GM12878 (cell line): ENCODE results near the gene CDH4. TPM values are rescaled to one million over a fixed set of nuclear protein-coding genes. Genes with fewer than 3 reads are reported as not detected.

Source experiments
- ATAC-seq: fragments of 200-7000 bp; cut with Tn5 transposase; 3 replicates; pipeline ENCODE4 v1.9.1; 2020; ENCODE audit warnings: mild to moderate bottlenecking, moderate library complexity
- BruUV-seq: library from RNA; stranded (reverse); fragments of 400-500 nt; replicated peaks from 2 replicates; lab custom pipeline; 2021; lab: Mats Ljungman, UMichigan
- CTCF ChIA-PET: fragments of 300-600 bp; sonication (Branson Sonifier 250); formaldehyde crosslinking; extraction: SDS; loops from one replicate; lab custom pipeline; 2021; ENCODE audit warnings: inconsistent platforms; lab: Yijun Ruan, JAX
- POLR2A ChIA-PET: fragments of 350-600 bp; formaldehyde crosslinking; extraction: SDS; loops from one replicate; lab custom pipeline; 2021; ENCODE audit warnings: inconsistent platforms; lab: Charles Lee
- RAD21 ChIA-PET: fragments of 300-600 bp; sonication (Branson Sonifier 250); formaldehyde crosslinking; loops from one replicate; lab custom pipeline; 2023; ENCODE audit warnings: antibody characterized with exemption; ENCODE audit not compliant: unreplicated experiment; lab: Charles Lee
- SMC1A ChIA-PET: fragments of 300-600 bp; sonication (Branson Sonifier 250); formaldehyde crosslinking; loops from one replicate; lab custom pipeline; 2023; ENCODE audit not compliant: unreplicated experiment, uncharacterized antibody; lab: Charles Lee
- DNase-seq: peaks from one replicate; pipeline ENCODE4 v3.0.0-alpha.2; 2011; ENCODE audit warnings: low read depth, low spot score
- FAIRE-seq: peaks from 3 replicates; lab custom pipeline; 2011; peaks lifted over from hg19 to GRCh38; lab: Jason Lieb, UNC
- H2AFZ ChIP-seq: 2 replicates; pipeline ENCODE4 v1.6.0; 2011; ENCODE audit warnings: low read depth, low read length, control low read depth; ENCODE audit not compliant: control insufficient read depth
- H3K27ac ChIP-seq: 2 replicates; pipeline ENCODE4 v1.5.1; 2011; ENCODE audit warnings: control low read depth; ENCODE audit not compliant: control insufficient read depth, insufficient read depth
- H3K27me3 ChIP-seq, 2 experiments: replicated peaks in 1 of 2; 2 replicates each; pipeline versions ENCODE4 v1.6.0 to v1.6.1; 2011; ENCODE audit warnings: low read length in 1 of 2; ENCODE audit not compliant: control insufficient read depth in 2 of 2, insufficient read depth in 2 of 2
- H3K36me3 ChIP-seq, 2 experiments: 2 replicates each; pipeline ENCODE4 v1.5.1; 2011; ENCODE audit warnings: low read length in 1 of 2; ENCODE audit not compliant: control insufficient read depth in 2 of 2, insufficient read depth in 2 of 2
- H3K4me1 ChIP-seq: 2 replicates; pipeline ENCODE4 v1.6.1; 2011; ENCODE audit warnings: mild to moderate bottlenecking, low read length, moderate library complexity, mixed read lengths; ENCODE audit not compliant: control insufficient read depth, insufficient read depth
- H3K4me2 ChIP-seq: 2 replicates; pipeline ENCODE4 v1.6.0; 2011; ENCODE audit warnings: control low read depth; ENCODE audit not compliant: control insufficient read depth, insufficient read depth
- H3K4me3 ChIP-seq: fragments of 200-600 bp; sonication (generic); 2 replicates; pipeline ENCODE4 v1.5.1; 2016
- H3K79me2 ChIP-seq: 2 replicates; pipeline ENCODE4 v1.6.0; 2011; ENCODE audit warnings: low read length; ENCODE audit not compliant: control insufficient read depth, insufficient read depth
- H3K9ac ChIP-seq: 2 replicates; pipeline ENCODE4 v1.8.0; 2011; ENCODE audit warnings: low read length, control low read depth, mixed read lengths; ENCODE audit not compliant: control insufficient read depth, insufficient read depth
- H3K9me3 ChIP-seq: replicated peaks from 3 replicates; pipeline ENCODE4 v1.5.1; 2011; ENCODE audit warnings: mild to moderate bottlenecking, low read length; ENCODE audit not compliant: control insufficient read depth, insufficient read depth
- H4K20me1 ChIP-seq: 2 replicates; pipeline ENCODE4 v1.6.0; 2011; ENCODE audit not compliant: control insufficient read depth, insufficient read depth
- CREB1 ChIP-seq: IDR thresholded peaks from 2 replicates; pipeline ENCODE4 v1.6.1; 2012; ENCODE audit warnings: low read depth, mild to moderate bottlenecking, inconsistent platforms
- ESRRA ChIP-seq: IDR thresholded peaks from 2 replicates; pipeline ENCODE4 v1.6.1; 2012; ENCODE audit warnings: mild to moderate bottlenecking, low read length, improper control_type of control experiment
- IKZF1 ChIP-seq: fragments of 450-650 bp; conservative IDR thresholded peaks from 2 replicates; pipeline ENCODE4 v1.6.1; 2017; ENCODE audit warnings: antibody characterized with exemption, mild to moderate bottlenecking
- NFXL1 ChIP-seq: fragments of 450-650 bp; IDR thresholded peaks from 2 replicates; pipeline ENCODE4 v1.6.1; 2017; ENCODE audit warnings: antibody characterized with exemption, mild to moderate bottlenecking, borderline replicate concordance
- NFYA ChIP-seq: IDR thresholded peaks from 2 replicates; pipeline ENCODE4 v1.6.1; 2011; ENCODE audit warnings: low read depth, mild to moderate bottlenecking, low read length, improper control_type of control experiment, borderline replicate concordance
- NR2F1 ChIP-seq: fragments of 450-650 bp; conservative IDR thresholded peaks from 2 replicates; pipeline ENCODE4 v1.6.1; 2017; ENCODE audit warnings: mild to moderate bottlenecking
- PML ChIP-seq: IDR thresholded peaks from 2 replicates; pipeline ENCODE4 v1.6.1; 2012; ENCODE audit warnings: low read length, inconsistent platforms
- POLR2A ChIP-seq: IDR thresholded peaks from 2 replicates; pipeline ENCODE4 v1.6.1; 2011; ENCODE audit warnings: low read depth, mild to moderate bottlenecking, low read length
- SMAD1 ChIP-seq: fragments of 450-650 bp; IDR thresholded peaks from 2 replicates; pipeline ENCODE4 v1.6.1; 2018; ENCODE audit warnings: mild to moderate bottlenecking, low read depth; ENCODE audit not compliant: partially characterized antibody
- TBL1XR1 ChIP-seq: IDR thresholded peaks from 2 replicates; pipeline ENCODE4 v1.6.1; 2012; ENCODE audit warnings: low read depth, low read length, improper control_type of control experiment
- TCF7 ChIP-seq: IDR thresholded peaks from 2 replicates; pipeline ENCODE4 v1.6.1; 2014; ENCODE audit warnings: antibody characterized with exemption, borderline replicate concordance
- WGBS: methylation state at CpG from one replicate; pipeline ENCODE4 v1.1.6; 2016; ENCODE audit warnings: low lambda C conversion rate; ENCODE audit not compliant: insufficient replicate concordance, insufficient coverage; ENCODE audit errors: missing lambda C conversion rate; 5-methylcytosine and 5-hydroxymethylcytosine counted together
- in situ Hi-C: fragments of 300-500 bp; cut with MboI; formaldehyde crosslinking; loops from 9 replicates; pipeline ENCODE4 v1.14.3; 2018; ENCODE audit warnings: mixed read lengths
- intact Hi-C: fragments of 100-400 bp; cut with micrococcal nuclease; formaldehyde crosslinking; loops from one replicate; pipeline ENCODE4 v1.14.2; 2022; ENCODE audit not compliant: unreplicated experiment
- polyA plus RNA-seq, 11 experiments: library from polyadenylated mRNA; depleted of rRNA in 4 of 11; unstranded in 6 of 11; stranded (reverse) in 5 of 11; fragments of >200 nt; fragmentation: Nextera tagmentation in 4 of 11; fragmentation: Illumina TruSeq in 1 of 11; extraction: Ambion mirVana in 4 of 11; extraction: Trizol in 1 of 11; gene quantifications; 1 replicate in 1 of 11; 2 replicates in 10 of 11; pipeline versions ENCODE4 v1.2.1 to v1.2.3, GENCODE V29; 2011 to 2016; ENCODE audit warnings: inconsistent platforms in 2 of 11, missing spikeins in 2 of 11, low read depth in 1 of 11
- total RNA-seq, 4 experiments: library from RNA; depleted of rRNA in 3 of 4; stranded (reverse); fragments of >200 nt in 3 of 4; fragmentation: Illumina TruSeq in 1 of 4; extraction: Trizol in 1 of 4; gene quantifications; 2 replicates each; pipeline versions ENCODE4 v1.2.1 to v1.2.3, GENCODE V29; 2013 to 2021
- TF ChIP-seq, protein P1 (sequence below): IDR thresholded peaks from 2 replicates; pipeline ENCODE4 v1.6.1; 2012; ENCODE audit warnings: low read depth, low read length, improper control_type of control experiment
- TF ChIP-seq, protein P2 (sequence below): fragments of 450-650 bp; IDR thresholded peaks from 2 replicates; pipeline ENCODE4 v1.6.1; 2017; ENCODE audit warnings: antibody characterized with exemption, mild to moderate bottlenecking, moderate library complexity

The CDH4 gene
- total and polyA plus RNA-seq, 10 of the 15 experiments (the other 5 are each of a cell fraction or from before 2014, with no cell fraction given): not detected

DNA sequence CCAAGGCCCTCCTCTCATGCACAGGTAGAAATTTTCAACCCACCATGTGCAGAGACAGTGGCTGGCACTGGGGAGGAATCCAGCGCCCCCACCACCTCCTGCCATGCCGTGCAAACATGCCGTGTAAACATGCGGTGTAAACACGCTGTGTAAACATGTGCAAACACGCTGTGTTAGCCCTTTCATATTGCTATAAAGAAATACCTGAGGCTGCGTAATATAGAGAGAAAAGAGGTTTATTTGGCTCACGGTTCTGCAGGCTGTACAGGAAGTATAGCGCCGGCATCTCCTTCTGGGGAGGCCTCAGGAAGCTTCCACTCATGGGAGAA is 595.3 kb downstream of the CDH4 start:
- no peak for FAIRE-seq
- no peaks in the 10 kb centered on the region for H3K27me3 ChIP-seq
- H3K27ac ChIP-seq: no peak overlapping the region
- H3K9ac ChIP-seq: no peak overlapping the region
- no peak overlapping the region for H3K4me3 ChIP-seq
- BruUV-seq: no TSS peak
- ChIA-PET CTCF (no interaction called here), RAD21 (no interaction called here), SMC1A (no interaction called here), POLR2A (no interaction called here)
- H3K79me2 ChIP-seq: no peaks in the 10 kb centered on the region
- DNase-seq: no peak
- H3K36me3 ChIP-seq: no peaks in the 10 kb centered on the region
- no peaks in the 10 kb centered on the region for H4K20me1 ChIP-seq
- 39% methylated on average over 10 of the region's 10 CpGs for WGBS
- ATAC-seq: no peak
- H3K4me1 ChIP-seq: no peaks in the 10 kb centered on the region
- in situ Hi-C loops: loop anchor here (5.0 to 25.0 kb wide), 3 partner anchors 50 to 860 kb away; no protein-coding TSS in a partner anchor
- no peak overlapping the region for H3K4me2 ChIP-seq
- TF ChIP-seq SMAD1 (no peak), NR2F1 (no peak), PML (no peak), ESRRA (no peak), TCF7 (no peak), NFYA (no peak), CREB1 (no peak), POLR2A (no peak), TBL1XR1 (no peak), IKZF1 (no peak), NFXL1 (no peak)
- TF ChIP-seq, protein P1, sequence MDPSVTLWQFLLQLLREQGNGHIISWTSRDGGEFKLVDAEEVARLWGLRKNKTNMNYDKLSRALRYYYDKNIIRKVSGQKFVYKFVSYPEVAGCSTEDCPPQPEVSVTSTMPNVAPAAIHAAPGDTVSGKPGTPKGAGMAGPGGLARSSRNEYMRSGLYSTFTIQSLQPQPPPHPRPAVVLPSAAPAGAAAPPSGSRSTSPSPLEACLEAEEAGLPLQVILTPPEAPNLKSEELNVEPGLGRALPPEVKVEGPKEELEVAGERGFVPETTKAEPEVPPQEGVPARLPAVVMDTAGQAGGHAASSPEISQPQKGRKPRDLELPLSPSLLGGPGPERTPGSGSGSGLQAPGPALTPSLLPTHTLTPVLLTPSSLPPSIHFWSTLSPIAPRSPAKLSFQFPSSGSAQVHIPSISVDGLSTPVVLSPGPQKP: no peak
- TF ChIP-seq, protein P2, sequence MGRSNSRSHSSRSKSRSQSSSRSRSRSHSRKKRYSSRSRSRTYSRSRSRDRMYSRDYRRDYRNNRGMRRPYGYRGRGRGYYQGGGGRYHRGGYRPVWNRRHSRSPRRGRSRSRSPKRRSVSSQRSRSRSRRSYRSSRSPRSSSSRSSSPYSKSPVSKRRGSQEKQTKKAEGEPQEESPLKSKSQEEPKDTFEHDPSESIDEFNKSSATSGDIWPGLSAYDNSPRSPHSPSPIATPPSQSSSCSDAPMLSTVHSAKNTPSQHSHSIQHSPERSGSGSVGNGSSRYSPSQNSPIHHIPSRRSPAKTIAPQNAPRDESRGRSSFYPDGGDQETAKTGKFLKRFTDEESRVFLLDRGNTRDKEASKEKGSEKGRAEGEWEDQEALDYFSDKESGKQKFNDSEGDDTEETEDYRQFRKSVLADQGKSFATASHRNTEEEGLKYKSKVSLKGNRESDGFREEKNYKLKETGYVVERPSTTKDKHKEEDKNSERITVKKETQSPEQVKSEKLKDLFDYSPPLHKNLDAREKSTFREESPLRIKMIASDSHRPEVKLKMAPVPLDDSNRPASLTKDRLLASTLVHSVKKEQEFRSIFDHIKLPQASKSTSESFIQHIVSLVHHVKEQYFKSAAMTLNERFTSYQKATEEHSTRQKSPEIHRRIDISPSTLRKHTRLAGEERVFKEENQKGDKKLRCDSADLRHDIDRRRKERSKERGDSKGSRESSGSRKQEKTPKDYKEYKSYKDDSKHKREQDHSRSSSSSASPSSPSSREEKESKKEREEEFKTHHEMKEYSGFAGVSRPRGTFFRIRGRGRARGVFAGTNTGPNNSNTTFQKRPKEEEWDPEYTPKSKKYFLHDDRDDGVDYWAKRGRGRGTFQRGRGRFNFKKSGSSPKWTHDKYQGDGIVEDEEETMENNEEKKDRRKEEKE: no peak
- intact Hi-C loops: no loop called here
- no peaks in the 10 kb centered on the region for H3K9me3 ChIP-seq
- no peak overlapping the region for H2AFZ ChIP-seq
